ENCODE measurements around the gene BMP10. TPM values are rescaled to one million over a fixed set of nuclear protein-coding genes. Genes with fewer than 3 reads are reported as not detected.

BMP10 gene
- total and polyA plus RNA-seq, 10 of the 15 experiments (the other 5 are each of a cell fraction or from before 2014, with no cell fraction given) = 0.04 TPM; not detected in 9

DNA sequence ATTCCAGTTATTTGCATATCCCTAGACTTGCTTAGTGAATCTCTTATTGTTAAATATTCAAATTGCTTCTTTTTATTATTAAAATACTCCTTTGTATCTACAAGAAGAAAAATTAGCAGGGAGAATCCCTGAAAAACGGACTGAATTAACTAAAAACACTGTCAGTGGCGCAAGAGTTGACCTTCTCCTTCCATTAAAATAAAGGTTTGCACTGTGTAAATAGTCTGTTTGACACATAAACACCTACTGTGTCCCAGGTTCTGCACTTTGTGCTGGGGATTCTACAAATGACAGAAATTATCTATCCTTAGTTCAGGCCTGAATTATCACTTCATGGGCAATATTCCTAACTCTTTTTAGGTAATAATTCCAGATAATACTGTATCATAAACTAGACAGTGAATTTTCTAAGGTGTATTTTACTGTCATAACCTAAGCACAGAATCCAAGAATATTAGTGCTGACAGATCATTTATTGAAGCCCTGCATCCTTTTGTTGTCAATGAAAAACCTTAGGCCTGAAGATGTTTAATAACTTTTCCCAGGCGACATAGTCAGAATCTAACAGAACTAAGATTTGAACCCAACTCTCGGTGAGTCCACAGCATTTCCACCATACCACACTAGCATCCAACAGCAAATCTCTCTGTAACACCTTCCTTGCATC is 17.0 kb upstream of the BMP10 start:
- WGBS (ENCODE audit: insufficient coverage, insufficient replicate concordance, low lambda C conversion rate, missing lambda C conversion rate) = 53% methylated on average over 4 of the region's 4 CpGs
- no peak for FAIRE-seq
- in situ Hi-C loops (cut with MboI) (no loop called here), intact Hi-C loops (cut with micrococcal nuclease; ENCODE audit: unreplicated experiment) (no loop called here)
- Histone ChIP-seq H3K79me2 (ENCODE audit: control insufficient read depth, insufficient read depth, low read length) (no peaks in the 10 kb centered on the region), H3K36me3 (ENCODE audit: control insufficient read depth in 2 of 2, insufficient read depth in 2 of 2, low read length in 1 of 2) (no peaks in the 10 kb centered on the region), H3K9me3 (replicated peaks; ENCODE audit: control insufficient read depth, insufficient read depth, low read length) (no peaks in the 10 kb centered on the region), H3K4me3 (no peak overlapping the region), H3K4me1 (ENCODE audit: control insufficient read depth, insufficient read depth, low read length) (no peaks in the 10 kb centered on the region), H2AFZ (ENCODE audit: control insufficient read depth, low read depth, low read length) (no peak overlapping the region), H3K27me3 (replicated peaks in 1 of 2; ENCODE audit: control insufficient read depth in 2 of 2, insufficient read depth in 2 of 2, low read length in 1 of 2) (0 out of 4 replicates have a peak, but pooled peaks cover 0 to 2% of the 10 kb centered on the region in 2 experiments), H4K20me1 (ENCODE audit: control insufficient read depth, insufficient read depth) (no peaks in the 10 kb centered on the region), H3K27ac (ENCODE audit: control insufficient read depth, insufficient read depth) (no peak overlapping the region), H3K9ac (ENCODE audit: control insufficient read depth, insufficient read depth, low read length) (no peak overlapping the region), H3K4me2 (ENCODE audit: control insufficient read depth, insufficient read depth) (no peak overlapping the region)
- POLR2A ChIA-PET = no interaction called here
- RAD21 ChIA-PET (ENCODE audit: unreplicated experiment) = no interaction called here
- DNase-seq (ENCODE audit: low read depth, low spot score) = no peak
- TF ChIP-seq PAX5 (IDR thresholded peaks at IDR 0.05; ENCODE audit: borderline replicate concordance, low read depth, low read length) (no peak), TCF3 (IDR thresholded peaks at IDR 0.05; ENCODE audit: borderline replicate concordance, insufficient read depth, low read depth, low read length) (no peak), TAF1 (IDR thresholded peaks at IDR 0.05; ENCODE audit: borderline replicate concordance, low read depth, low read length) (no peak)
- CTCF ChIA-PET = no interaction called here
- SMC1A ChIA-PET (ENCODE audit: uncharacterized antibody, unreplicated experiment) = no interaction called here
- BruUV-seq (replicated peaks) = no TSS peak
- no peak for ATAC-seq

DNA sequence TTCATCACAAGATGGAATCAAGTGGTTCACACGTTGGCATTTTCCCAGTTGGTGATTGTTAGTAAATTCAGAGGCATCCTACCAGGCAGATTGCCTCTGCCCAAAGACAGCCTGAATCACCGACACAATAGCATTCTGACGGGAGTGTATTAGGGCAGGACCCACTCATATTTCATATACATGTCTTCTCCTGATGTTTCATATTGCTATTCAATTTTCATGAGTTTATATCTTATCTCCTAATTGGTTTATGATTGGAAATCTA is 14.5 kb upstream of the BMP10 start:
- in situ Hi-C loops (cut with MboI) = no loop called here
- Histone ChIP-seq H3K79me2 (ENCODE audit: control insufficient read depth, insufficient read depth, low read length) (no peaks in the 10 kb centered on the region), H3K9ac (ENCODE audit: control insufficient read depth, insufficient read depth, low read length) (no peak overlapping the region), H2AFZ (ENCODE audit: control insufficient read depth, low read depth, low read length) (no peak overlapping the region), H4K20me1 (ENCODE audit: control insufficient read depth, insufficient read depth) (no peaks in the 10 kb centered on the region), H3K4me1 (ENCODE audit: control insufficient read depth, insufficient read depth, low read length) (no peaks in the 10 kb centered on the region), H3K27me3 (replicated peaks in 1 of 2; ENCODE audit: control insufficient read depth in 2 of 2, insufficient read depth in 2 of 2, low read length in 1 of 2) (peaks cover 2% of the 10 kb centered on the region in 2 experiments; a peak in 2 of 4 replicates), H3K9me3 (replicated peaks; ENCODE audit: control insufficient read depth, insufficient read depth, low read length) (no peaks in the 10 kb centered on the region), H3K4me2 (ENCODE audit: control insufficient read depth, insufficient read depth) (no peak overlapping the region), H3K36me3 (ENCODE audit: control insufficient read depth in 2 of 2, insufficient read depth in 2 of 2, low read length in 1 of 2) (no peaks in the 10 kb centered on the region), H3K27ac (ENCODE audit: control insufficient read depth, insufficient read depth) (no peak overlapping the region), H3K4me3 (no peak overlapping the region)
- BruUV-seq (replicated peaks) = no TSS peak
- TF ChIP-seq NRF1 (conservative IDR thresholded peaks at IDR 0.05; ENCODE audit: low read depth, low read length) = no peak
- ChIA-PET POLR2A (no interaction called here), CTCF (no interaction called here), SMC1A (ENCODE audit: uncharacterized antibody, unreplicated experiment) (no interaction called here), RAD21 (ENCODE audit: unreplicated experiment) (no interaction called here)
- ATAC-seq (no peak), DNase-seq (ENCODE audit: low read depth, low spot score) (no peak), FAIRE-seq (no peak)
- intact Hi-C loops (cut with micrococcal nuclease; ENCODE audit: unreplicated experiment) = no loop called here
- WGBS (ENCODE audit: insufficient coverage, insufficient replicate concordance, low lambda C conversion rate, missing lambda C conversion rate) = 65% methylated on average over 3 of the region's 3 CpGs

Measured in GM12878 (cell line).